Stimulated activated CD4-positive, alpha-beta T cell treated with anti-CD3 and anti-CD28 coated beads, Interleukin-12 subunit alpha, Interleukin-12 subunit beta, amount 100 ng/mL, for 24 hours (primary cell): ENCODE measurements around the gene KMO.

ENCODE experiments used
- DNase-seq, 2 experiments: peaks; one replicate each; pipeline ENCODE4 v3.0.0-alpha.2; 2020; ENCODE audit warnings: low read depth in 2 of 2

Gene KMO

DNA sequence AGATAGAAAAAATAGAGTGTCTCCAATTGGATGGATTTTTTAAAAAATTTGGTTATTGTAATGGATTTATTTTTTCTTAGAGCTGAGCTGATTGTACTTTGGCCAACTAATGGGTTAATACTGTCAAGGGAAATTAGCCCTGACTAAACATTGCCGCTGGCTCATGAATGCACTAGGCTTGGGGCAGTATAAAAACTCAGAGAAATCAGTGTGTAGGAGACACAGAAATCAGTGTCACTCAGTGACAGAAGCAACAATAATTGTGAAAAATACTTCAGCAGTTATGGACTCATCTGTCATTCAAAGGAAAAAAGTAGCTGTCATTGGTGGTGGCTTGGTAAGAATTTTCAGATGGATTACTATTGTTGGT lies at the start of gene KMO:
TSS of gene KMO (plus strand) at position 217 of the 370 bp plus-strand sequence. CDS start at position 284, 67 bp downstream.
- no peak for DNase-seq

DNA sequence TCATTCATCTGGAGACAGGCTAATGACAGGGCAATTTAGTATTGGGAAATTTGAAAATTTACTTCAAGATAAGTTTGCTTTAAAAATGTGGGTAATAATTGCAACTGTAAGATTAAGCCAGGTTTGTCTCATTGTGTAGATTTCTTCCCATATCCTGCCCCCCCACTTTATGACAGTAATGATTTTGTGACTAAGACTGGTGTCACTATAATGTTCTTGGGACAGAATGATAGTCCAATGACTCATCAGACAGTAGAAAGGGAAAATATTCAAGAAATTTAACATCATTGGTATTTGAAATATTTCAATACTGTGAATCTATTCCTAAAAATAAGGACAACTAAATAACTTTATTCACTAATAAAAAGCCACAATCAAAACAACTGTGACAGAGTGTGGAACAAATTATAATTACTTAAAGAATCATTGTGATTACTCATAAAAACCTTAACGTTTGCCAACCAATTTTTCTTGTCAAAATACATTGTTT lies 49.4 kb upstream of the KMO start:
- DNase-seq, result no peak

DNA sequence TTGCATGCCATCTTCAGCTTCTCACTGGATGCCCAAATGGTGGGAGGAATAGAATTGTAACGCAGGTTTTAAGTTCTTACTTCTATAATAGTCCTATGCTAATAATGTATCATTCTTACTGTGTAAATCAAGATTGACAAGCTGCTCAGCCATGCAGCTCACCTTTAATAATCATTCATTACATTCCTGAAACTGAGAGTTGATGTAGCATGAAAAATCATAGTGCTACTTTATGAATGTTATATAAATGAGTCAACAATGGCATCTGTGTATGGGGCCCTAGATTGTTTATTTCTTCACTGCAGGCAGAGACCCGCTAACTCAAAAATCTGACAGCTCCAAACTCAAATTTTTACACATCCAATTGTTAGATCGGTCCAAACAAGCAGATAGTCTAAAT lies 47.0 kb upstream of the KMO start:
- no peak for DNase-seq

DNA sequence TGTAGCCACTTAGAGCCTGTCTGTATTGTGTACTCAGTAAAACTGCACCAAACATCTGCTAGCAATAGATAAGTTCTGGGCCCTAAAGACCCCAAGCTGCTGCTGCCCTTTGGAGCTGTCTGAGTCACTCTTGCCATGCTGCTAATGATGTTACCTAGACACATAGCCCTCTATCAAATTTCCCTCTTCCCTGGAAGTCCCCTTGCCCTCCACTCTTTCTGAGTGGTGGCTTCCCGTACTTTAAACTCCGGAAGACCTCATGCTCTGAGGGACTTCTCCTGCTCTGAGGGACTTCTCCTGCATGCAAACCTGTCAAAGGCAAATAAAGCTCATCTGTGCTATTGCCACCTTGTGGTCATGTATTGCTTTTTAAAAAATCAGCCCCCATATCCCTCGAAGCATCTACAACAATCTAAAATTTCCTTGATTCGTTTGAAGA lies 46.6 kb upstream of the KMO start:
- no peak for DNase-seq

DNA sequence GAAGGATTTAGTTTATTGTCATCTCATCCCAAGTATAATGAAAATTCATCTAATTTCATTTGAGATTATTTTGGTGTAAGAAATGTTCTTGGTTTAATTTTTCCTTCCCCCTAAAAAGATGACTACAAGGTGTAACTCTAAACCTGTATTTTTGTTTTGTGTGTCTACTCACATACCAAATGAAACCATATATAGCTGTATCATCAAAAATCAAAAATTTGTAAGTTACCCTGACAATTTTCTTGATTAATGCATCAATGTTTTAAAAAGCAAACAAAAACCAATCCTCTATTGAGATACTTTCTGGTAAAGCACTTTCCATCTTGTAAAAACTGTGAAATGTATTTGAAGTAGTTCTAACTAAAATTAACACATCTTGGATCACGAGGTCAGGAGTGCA lies 43.4 kb upstream of the KMO start:
- DNase-seq, result no peak

DNA sequence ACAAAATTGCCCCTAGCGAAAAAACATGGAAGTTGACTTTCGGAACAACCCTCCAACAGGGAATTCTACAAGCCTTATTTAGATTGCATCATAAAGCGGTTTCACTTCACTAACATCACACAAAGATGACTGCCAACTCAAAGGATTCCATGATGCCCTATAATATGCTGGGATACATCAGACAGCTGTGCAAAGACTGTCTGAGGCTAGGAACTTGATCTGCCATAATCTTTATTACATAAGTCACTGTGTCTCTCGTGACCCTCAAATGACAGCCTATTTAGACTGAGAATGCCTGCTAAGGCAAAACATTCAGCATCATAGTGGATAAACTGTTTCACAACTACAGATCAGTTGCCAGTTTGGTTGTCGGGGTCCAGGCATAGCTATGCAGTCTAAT lies 36.4 kb upstream of the KMO start:
- DNase-seq, result no peak

DNA sequence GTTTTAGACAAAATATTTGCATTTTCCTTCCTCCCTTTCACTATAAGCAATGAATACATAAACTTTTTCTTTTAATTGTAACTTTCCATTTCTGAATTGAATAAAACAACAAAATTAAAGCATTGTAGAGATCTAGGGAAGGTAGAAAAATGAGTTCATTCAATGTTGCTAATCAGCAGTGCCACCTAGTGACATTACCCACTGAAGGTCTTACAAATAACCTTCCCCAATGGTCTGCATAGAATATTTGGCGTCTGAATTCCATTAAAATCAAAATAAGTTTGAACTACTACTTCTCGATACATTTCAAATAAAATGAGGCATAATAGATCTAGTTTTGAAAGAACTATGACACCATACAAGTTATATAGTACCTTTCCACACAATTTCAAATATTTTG lies 32.3 kb upstream of the KMO start:
- DNase-seq, result no peak

DNA sequence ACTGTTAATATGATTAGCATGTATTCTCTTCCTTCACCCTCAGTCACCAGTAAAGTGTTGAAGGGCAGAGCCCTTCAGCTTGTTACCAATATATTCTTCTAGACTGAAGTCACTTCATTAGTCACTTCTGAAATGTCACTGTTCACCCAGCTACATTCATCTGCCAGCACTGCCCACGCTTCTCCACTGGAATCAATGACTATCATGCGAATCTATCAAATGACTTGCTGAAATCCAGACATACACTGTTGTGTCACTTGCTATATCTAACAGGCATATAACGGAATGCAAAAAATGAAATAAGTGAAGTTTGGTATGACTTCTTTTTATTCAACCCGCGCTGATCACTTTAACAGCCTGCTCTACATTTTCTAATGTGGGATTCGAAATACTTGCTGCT lies 28.7 kb upstream of the KMO start:
- DNase-seq, result no peak

DNA sequence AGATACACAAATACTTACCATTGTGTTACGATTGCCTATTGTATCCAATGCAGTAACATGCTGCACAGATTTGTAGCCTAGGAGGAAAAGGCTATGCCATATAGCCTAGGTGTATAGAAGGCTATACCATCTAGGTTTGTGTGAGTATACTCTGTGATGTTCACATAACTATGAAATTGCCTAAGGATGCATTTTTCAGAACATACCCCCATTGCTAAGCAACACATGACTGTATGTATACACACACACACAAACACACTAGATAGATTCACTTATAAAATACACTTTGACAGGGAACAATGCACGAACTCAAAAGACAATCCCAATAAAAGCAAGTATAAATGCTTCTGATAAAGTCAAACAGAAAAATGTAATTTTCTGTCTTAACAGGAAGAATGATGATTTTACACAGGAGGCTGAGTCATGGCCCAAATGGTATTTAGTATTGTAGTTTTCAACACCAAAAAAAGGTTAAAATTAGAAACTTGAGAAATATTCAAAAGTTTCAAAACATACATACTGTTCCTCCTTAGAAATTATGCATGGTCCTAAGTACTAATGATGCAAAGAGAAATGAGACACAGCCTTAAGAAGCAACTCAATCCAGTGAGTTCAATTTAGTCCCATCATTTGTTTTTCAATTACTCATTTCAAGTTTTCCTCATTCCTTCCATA lies 24.9 kb upstream of the KMO start:
- no peak for DNase-seq

DNA sequence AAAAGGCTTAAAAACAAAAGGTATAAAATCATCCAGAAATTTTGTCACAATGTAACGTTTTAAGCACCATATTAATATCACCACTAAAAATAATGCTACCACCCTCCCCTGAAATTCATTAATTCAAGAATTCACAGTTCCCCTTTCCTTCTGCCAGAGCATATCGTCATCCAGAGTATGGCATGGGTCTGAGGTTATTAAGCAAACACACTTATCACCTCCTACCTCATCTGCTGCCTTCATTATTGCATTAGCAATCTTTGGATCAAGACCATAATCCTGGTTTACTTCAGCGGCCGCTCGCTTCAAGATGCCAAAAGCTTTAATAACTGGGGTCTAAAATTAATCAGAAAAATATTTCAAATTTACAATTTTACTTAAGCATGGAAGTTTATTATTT lies 18.8 kb upstream of the KMO start:
- DNase-seq, result no peak

DNA sequence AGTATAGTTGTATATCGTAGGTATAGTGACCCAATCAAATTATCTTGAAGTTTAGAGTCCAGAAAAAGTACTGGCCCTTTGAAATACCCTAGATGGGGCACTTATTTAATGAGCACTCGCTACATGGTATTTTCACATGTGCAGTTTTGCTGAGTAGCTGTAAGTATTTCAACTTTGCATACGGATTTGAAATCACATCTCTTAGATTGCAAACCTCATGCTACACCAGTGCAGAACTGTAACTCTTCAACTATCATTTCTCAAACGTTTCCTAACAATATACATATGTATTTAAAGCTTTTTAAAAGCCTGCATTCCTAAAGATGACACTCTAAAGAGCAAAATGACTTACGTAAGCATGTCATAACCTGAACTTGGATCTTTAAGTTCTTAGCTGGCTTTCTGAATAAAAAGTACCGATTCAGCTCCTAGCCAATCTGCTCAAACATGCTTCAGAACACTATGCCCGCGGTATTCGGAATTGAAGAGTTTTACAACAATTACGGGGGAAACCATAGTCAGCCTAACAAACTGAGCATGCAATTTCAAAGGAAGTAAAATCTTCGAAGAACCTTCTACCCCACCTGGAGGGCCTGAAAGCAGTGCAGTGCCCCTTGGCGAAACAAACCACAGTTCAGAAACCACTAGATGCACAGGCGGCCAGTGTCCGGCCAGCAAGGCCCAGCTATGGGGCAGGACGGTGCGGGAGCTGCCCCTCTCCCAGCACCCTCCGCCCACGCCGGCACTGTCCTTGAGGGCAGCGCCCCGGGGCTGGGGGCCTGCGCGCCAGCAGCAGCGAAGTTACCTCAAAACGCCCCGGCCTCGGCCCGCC lies 13.5 kb upstream of the KMO start:
- DNase-seq, result peak in 1 of 2 experiments; percentile 8

DNA sequence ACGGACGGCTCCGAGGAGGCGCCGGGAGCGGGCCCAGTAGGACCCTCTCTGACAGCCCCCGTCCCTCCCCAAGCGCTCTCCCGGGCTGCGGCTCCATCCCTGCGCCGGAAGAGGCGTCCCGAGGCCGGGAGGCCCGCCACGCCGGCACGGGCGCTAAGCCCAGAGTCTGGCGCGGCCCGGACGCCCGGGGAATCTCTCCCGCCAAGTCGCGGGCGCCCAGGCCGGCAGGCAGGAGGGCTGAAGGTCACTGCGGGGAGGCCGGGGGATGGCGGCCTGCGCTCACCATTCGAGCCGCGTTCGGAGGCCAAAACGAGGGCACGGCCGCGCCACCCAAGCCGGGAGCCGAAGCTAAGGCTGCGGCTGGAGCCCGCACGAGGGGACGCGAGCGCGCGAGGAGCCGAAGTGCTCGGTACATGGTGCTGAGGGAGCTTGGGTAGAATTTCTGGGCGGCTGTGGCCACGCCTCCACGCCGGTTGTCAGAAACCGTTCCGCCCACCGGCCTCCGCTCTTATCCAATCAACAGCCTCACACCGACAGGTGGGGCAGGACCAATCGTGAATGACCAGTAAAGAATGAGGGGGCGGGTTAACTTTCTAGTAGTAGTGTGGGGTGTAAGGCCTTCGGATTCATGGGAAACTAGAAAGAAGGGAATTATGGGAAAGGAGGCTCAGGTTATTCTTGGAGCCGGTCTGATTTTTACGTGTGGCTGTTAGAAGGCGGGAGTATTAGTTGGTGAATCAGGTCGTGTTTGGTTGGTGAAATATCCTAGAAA lies 12.7 kb upstream of the KMO start, which contains the start of gene FH:
TSS of gene FH (minus strand) at position 448 of the 772 bp plus-strand sequence. CDS start at position 415, 33 bp downstream.
- peak; percentile 84 to 90 for DNase-seq

DNA sequence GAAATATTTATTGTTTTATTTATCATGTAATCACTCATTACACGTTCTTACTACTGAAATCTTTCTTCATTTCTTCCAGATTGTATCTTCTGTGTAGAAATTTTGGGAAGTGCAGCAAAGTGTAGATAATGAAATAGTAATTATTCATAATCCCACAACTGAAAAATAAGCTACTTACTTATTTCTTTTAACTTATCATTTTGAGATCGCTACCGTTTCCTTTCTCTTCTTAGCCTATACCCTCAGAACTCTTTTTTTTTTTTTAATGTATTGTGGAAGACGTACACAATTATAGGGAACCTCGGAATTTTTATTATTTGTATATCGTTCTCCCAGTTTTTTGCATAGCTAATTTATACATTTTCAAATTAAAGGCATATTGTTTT lies 12.1 kb upstream of the KMO start:
- DNase-seq, result no peak

DNA sequence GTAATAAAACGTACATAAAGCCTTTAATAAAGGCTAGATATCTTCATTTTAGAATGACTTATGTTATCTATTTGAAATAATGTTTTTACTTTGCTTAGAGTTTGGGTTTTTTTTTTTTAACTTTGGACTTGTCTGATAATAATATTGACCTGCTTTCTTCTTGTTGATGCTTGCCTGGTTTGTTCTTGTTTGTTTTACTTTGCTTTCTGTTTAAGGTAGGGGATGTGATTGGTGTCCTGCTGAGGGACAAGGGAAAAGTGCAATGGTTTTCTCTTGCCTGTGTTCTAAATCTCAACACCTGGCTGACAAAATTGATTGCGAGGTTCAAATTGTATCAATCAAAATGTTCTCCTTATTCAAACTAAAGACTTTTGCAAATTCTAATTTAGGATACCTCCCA lies 10.5 kb upstream of the KMO start:
- no peak for DNase-seq

DNA sequence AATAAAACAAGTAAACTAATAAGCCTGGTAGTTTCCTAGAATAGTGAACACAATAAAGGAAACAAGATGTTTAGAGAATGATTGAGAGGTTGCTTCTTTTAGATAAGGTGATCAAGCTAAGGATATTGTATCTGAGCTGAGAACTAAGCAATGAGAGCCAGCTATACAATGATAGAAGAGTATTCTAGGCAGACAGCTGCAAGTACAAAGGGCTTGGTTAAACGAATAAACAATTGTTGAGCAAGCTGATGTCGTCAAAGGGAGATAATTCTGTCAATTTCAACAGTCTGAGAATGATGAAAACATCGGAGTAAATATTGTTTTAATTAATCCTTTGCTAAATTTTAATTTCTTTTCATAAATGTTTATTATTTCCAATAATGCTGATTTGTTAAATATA lies 7.2 kb upstream of the KMO start:
- no peak for DNase-seq

DNA sequence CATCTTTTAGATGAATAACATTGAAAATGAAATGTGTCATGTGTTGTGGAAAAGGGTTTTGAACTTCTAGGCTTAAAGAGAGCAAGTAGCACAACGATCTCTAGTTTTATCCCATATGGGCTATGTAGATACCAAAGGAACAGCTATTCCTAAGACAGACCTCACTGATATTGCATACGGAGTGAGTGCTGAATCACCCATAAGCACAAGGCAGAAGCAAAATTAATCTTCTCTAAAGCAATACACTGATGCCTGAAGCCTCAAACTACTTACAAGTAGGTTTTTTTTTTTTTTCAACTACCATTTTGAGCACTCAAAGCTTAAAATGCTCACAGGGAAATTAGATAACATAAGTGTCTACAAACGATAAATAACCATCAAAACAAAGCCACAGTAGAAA lies 5.0 kb upstream of the KMO start:
- DNase-seq, result no peak

DNA sequence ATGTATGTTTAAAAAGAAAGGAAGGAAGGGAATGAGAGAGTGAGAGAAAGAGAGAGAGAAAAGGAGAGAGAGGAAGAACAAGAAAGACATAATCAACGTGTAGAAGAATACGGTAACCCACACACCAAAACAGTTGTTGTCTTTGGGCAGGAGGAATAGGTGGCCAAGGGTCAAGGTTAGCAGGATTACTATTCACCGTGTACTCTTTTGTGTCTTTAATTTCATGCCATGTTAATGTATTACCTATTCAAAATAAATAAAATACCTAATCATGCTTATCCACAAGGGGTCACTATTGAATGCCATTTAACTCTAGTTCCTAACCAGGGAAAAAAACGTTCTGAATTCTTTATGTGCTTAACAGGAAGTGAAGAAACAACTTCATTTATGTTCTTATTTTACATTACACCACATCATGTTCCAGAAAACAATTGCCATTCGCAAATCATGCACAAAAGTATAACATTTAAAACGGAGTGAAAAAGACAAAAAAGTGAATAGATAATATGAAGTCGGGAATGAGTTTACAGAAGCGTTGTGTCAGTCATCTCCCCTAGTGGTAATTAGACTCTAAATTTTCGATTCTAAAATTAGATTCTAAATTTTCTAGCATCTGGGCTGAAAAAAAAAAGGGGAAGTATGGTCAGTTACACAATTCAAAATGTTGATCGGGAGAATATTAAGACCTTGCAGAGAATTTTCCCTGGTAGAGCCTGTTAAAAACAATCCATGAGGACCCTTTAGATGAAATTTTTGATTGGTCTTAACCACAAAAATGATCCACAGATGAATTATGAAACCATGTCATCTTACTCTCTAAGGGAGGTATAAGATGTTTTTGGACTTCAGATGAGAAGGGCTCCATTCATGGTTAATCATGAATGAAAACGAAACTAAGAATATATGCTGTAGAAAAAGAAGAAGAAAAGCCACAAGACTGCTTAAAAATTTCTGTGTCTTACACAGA lies 700 bp upstream of the KMO start:
- no peak for DNase-seq

DNA sequence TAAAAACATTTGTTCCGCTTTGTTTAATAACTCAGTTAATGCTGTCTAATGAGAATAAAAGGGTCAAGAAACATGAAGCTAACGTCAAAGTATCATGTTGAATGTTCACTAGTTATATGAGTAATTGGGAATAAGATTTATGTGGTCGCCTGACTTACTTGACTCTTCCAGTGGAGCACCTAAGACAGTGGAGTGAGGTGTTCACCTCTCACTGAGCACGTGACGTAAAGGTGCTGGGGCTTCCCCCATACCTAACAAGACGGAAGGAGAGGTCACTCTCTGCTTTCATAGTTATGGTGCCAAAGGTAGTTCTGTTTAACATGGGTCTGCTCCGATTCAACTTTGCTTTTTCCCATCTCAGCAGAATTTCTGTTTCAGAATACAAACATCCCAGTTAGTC lies 686 bp downstream of the KMO start:
- DNase-seq, result no peak

DNA sequence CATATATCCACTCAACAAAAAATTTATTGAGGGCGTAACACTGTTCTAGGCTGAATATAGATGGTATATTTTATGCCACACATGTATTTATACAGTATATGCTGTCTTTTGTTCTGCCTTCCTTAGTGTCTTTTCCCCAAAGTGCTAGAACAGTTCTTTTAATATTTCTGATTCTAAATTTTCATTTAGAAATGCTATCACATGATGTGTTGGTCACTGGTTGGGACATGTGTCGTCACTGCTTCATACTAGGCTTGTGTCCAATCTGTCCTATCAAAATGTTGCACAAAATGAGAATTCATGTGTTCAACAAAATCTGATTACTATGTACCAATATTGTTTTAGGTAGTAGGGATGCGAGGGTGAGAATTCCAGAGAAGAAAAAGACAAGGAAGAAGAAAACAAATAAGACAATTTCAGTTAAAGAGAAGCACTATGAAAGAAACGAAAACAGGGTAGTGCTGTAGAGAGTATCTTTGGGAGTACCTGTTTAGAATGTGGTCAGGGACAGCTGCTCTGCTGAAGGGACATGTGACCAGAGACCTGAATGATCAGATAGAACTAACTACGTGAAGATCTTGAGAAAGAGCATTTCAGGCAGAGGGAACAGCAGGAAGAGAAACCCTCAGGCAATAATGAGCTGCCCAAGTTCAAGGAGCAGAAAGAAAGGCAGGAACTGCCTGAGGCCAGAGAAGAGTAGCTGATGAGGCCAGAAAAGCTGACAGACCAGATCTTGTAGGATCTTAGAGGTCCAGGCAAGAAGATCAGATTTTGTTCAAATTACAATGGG lies 1.3 kb downstream of the KMO start:
- no peak for DNase-seq

DNA sequence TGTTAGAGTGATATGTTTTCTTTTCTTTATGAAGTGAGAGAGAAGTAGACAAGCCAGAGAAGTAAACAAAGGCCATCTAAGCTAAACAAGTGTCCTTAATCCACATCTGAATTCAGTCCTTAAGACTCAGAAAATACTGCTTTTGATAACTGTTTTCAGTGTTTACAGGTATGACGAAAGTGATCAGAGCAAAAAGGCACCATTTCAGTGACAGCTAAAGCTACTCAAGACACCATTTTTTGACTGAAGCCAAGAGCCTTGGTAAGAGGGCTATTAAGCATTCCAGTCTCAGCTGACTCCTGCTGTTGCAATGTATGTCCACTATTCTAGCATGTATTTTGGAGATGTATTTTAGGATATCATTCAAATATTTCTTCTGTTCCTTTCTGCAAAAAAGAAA lies 4.1 kb downstream of the KMO start:
- DNase-seq, result no peak
